Measurements from ENCODE around the gene CCDC92. TPM values are rescaled to one million over a fixed set of nuclear protein-coding genes. Genes with fewer than 3 reads are reported as not detected.
A peak's percentile ranks its signal among the peaks of the same experiment; 100 is the strongest.

Gene CCDC92
- polyA plus RNA-seq, 1 of the 3 experiments (the other 2 are of a cell fraction) = 53.5 TPM

DNA sequence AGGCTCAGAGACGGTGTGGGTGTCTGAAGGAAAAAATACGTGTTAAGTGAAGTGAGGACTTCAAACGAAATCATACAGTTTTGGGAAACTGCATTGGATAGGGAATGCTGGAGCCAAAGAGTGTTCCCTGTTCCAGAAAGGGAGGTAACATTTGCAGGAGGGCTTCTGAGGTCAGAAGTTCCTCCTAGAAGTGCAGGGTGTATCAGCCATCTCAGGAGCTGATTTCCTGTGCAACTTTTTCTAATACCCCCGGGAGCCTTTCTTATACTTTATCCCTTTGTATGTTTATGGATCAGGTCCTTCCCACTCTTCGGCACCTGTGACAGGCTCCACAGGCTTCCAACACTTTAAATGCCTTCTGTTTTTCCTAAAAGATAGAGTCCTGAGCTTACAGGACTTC lies 25.3 kb upstream of the CCDC92 start:
- H3K9ac ChIP-seq = no peak overlapping the region
- no peak for TF ChIP-seq MXI1 (IDR thresholded peaks at IDR 0.05; ENCODE audit: low read depth, low read length)
- TF ChIP-seq RCOR1 (IDR thresholded peaks at IDR 0.05; ENCODE audit: low read length) = no peak
- TF ChIP-seq TAF1 (IDR thresholded peaks at IDR 0.05; ENCODE audit: borderline replicate concordance, low read depth, low read length) = no peak
- TF ChIP-seq EZH2phosphoT487 (IDR thresholded peaks at IDR 0.05; ENCODE audit: borderline replicate concordance, low read depth) = no peak
- no peak for TF ChIP-seq RAD21 (IDR thresholded peaks at IDR 0.05; ENCODE audit: low read length)
- no peak for TF ChIP-seq YY1 (IDR thresholded peaks at IDR 0.05; ENCODE audit: low read depth)
- TF ChIP-seq, protein P1, sequence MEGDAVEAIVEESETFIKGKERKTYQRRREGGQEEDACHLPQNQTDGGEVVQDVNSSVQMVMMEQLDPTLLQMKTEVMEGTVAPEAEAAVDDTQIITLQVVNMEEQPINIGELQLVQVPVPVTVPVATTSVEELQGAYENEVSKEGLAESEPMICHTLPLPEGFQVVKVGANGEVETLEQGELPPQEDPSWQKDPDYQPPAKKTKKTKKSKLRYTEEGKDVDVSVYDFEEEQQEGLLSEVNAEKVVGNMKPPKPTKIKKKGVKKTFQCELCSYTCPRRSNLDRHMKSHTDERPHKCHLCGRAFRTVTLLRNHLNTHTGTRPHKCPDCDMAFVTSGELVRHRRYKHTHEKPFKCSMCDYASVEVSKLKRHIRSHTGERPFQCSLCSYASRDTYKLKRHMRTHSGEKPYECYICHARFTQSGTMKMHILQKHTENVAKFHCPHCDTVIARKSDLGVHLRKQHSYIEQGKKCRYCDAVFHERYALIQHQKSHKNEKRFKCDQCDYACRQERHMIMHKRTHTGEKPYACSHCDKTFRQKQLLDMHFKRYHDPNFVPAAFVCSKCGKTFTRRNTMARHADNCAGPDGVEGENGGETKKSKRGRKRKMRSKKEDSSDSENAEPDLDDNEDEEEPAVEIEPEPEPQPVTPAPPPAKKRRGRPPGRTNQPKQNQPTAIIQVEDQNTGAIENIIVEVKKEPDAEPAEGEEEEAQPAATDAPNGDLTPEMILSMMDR (IDR thresholded peaks at IDR 0.05) = no peak
- no peak for TF ChIP-seq EP300 (IDR thresholded peaks at IDR 0.05; ENCODE audit: borderline replicate concordance in 1 of 2, low read depth in 1 of 2, low read length in 1 of 2)
- no peak for TF ChIP-seq GABPA (IDR thresholded peaks at IDR 0.05; ENCODE audit: low read depth)
- no peaks in the 10 kb centered on the region for H3F3A ChIP-seq (replicated peaks; ENCODE audit: insufficient read depth)
- H3K4me2 ChIP-seq = no peak overlapping the region
- H3K4me3 ChIP-seq (ENCODE audit: low read depth in 2 of 2, low read length in 1 of 2) = no peak overlapping the region
- H3K79me2 ChIP-seq (ENCODE audit: insufficient read depth) = peaks cover 41% of the 10 kb centered on the region; the same call in 1 of the 2 replicates
- H3K4me1 ChIP-seq (ENCODE audit: control insufficient read depth in 1 of 2, insufficient read depth in 2 of 2, low read depth in 1 of 2, low read length in 1 of 2) = peaks cover 15 to 25% of the 10 kb centered on the region in 2 experiments; a peak in 2 of 4 replicates
- H3K9me3 ChIP-seq = no peaks in the 10 kb centered on the region
- ChIA-PET POLR2A (interaction anchor here (1.1 kb wide), 1 partner anchor 18 kb away, joined by 3 read pairs; no protein-coding TSS in a partner anchor), CTCF (interaction anchor here (0.7 to 4.8 kb wide), 5 partner anchors 11 to 774 kb away, joined by 3 to 24 read pairs (median 5); no protein-coding TSS in a partner anchor)
- 81% methylated on average over 5 of the region's 5 CpGs for whole genome bisulfite sequencing (ENCODE audit: low lambda C conversion rate)
- H3K27ac ChIP-seq (ENCODE audit: low read depth in 2 of 2, low read length in 1 of 2) = 0 out of 4 replicates have a peak overlapping the region, but pooled peaks of 1 of the 2 experiments have one; percentile 18
- no peak for DNase-seq
- peaks cover 21 to 67% of the 10 kb centered on the region in 2 experiments for H3K36me3 ChIP-seq (replicated peaks in 1 of 2; ENCODE audit: control insufficient read depth in 1 of 2, insufficient read depth in 2 of 2, low read length in 1 of 2)
- no peak overlapping the region for H2AFZ ChIP-seq (ENCODE audit: low read depth)
- no peaks in the 10 kb centered on the region for H3K27me3 ChIP-seq (ENCODE audit: insufficient read depth)
- 0 out of 2 replicates have a peak, but pooled peaks cover 9% of the 10 kb centered on the region for H4K20me1 ChIP-seq (ENCODE audit: insufficient read depth)
- H3K9me2 ChIP-seq = no peaks in the 10 kb centered on the region

DNA sequence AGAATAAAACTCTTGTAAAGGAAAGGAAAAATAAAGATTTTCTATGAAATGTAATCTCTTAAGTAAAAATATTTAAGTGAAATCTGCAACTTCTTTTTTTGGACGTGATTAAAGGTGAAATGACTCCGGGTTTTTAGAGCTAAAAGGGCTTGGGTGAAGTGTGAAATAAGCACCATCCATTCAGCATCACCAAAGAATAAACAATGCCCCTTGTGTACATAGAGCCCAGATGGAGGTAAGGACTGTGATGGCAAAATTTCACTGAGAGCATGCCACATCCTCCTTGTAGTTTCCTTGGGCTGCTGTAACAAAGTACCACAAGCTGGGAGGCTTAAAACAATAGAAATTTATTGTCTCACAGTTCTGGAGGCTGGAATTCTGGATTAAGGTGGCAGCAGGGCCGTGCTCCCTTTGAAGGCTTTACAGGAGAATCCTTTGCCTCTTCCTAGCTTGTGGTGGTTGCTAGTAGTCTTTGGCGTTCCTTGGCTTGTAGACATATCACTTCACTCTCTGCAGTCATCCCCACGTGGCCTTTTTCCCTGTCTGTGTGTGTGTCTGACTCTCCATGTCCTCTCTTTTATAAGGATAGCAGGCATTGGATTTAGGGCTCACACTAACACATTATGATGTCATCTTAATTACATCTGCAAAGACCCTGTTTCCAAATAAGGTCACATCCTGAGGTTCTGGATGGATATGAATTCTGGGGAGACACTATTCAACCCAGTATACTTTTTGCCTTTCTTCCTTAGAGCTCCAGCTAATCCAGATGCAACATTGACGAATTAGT lies 24.6 kb upstream of the CCDC92 start:
- H3K9me2 ChIP-seq = no peaks in the 10 kb centered on the region
- H3K4me2 ChIP-seq = no peak overlapping the region
- H3K27me3 ChIP-seq (ENCODE audit: insufficient read depth) = no peaks in the 10 kb centered on the region
- ChIA-PET CTCF (interaction anchor here (0.7 to 4.8 kb wide), 6 partner anchors 10 to 775 kb away, joined by 3 to 24 read pairs (median 6); no protein-coding TSS in a partner anchor), POLR2A (interaction anchor here (0.6 to 1.0 kb wide), 2 partner anchors 24 to 917 kb away, joined by 3 to 4 read pairs; partner anchors contain the start of genes CCDC92, UBC and ZNF664)
- peaks cover 15 to 25% of the 10 kb centered on the region in 2 experiments; a peak in 2 of 4 replicates for H3K4me1 ChIP-seq (ENCODE audit: control insufficient read depth in 1 of 2, insufficient read depth in 2 of 2, low read depth in 1 of 2, low read length in 1 of 2)
- no peaks in the 10 kb centered on the region for H3K9me3 ChIP-seq
- H3K9ac ChIP-seq = no peak overlapping the region
- 92% methylated on average over 6 of the region's 6 CpGs for WGBS (ENCODE audit: low lambda C conversion rate)
- peaks cover 24 to 74% of the 10 kb centered on the region in 2 experiments for H3K36me3 ChIP-seq (replicated peaks in 1 of 2; ENCODE audit: control insufficient read depth in 1 of 2, insufficient read depth in 2 of 2, low read length in 1 of 2)
- no peak overlapping the region for H3K4me3 ChIP-seq (ENCODE audit: low read depth in 2 of 2, low read length in 1 of 2)
- no peak for DNase-seq
- H3F3A ChIP-seq (replicated peaks; ENCODE audit: insufficient read depth) = no peaks in the 10 kb centered on the region
- H3K27ac ChIP-seq (ENCODE audit: low read depth in 2 of 2, low read length in 1 of 2) = no peak overlapping the region
- peaks cover 37% of the 10 kb centered on the region; the same call in 1 of the 2 replicates for H3K79me2 ChIP-seq (ENCODE audit: insufficient read depth)
- TF ChIP-seq SIN3A (IDR thresholded peaks at IDR 0.05; ENCODE audit: borderline replicate concordance, low read depth, low read length) = no peak
- TF ChIP-seq RXRA (IDR thresholded peaks at IDR 0.05; ENCODE audit: borderline replicate concordance, low read depth) = no peak
- no peak for TF ChIP-seq SMC3 (IDR thresholded peaks at IDR 0.05; ENCODE audit: low read depth, low read length)
- no peak for TF ChIP-seq FOSL2 (IDR thresholded peaks at IDR 0.05; ENCODE audit: borderline replicate concordance, low read depth)
- TF ChIP-seq, protein P2, sequence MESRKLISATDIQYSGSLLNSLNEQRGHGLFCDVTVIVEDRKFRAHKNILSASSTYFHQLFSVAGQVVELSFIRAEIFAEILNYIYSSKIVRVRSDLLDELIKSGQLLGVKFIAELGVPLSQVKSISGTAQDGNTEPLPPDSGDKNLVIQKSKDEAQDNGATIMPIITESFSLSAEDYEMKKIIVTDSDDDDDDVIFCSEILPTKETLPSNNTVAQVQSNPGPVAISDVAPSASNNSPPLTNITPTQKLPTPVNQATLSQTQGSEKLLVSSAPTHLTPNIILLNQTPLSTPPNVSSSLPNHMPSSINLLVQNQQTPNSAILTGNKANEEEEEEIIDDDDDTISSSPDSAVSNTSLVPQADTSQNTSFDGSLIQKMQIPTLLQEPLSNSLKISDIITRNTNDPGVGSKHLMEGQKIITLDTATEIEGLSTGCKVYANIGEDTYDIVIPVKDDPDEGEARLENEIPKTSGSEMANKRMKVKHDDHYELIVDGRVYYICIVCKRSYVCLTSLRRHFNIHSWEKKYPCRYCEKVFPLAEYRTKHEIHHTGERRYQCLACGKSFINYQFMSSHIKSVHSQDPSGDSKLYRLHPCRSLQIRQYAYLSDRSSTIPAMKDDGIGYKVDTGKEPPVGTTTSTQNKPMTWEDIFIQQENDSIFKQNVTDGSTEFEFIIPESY (IDR thresholded peaks at IDR 0.05; ENCODE audit: borderline replicate concordance, low read depth) = no peak
- TF ChIP-seq MXI1 (IDR thresholded peaks at IDR 0.05; ENCODE audit: low read depth, low read length) = no peak
- 0 out of 2 replicates have a peak, but pooled peaks cover 9% of the 10 kb centered on the region for H4K20me1 ChIP-seq (ENCODE audit: insufficient read depth)
- H2AFZ ChIP-seq (ENCODE audit: low read depth) = no peak overlapping the region

Measured in SK-N-SH (cell line).